CD4-positive, alpha-beta T cell treated with Interleukin-15 for 1 hour (primary cell): ENCODE measurements around the gene SUSD5.
"Not testable (repeated sequence)": the region's sequence is repeated elsewhere in the genome, so short reads cannot be mapped to it uniquely, and the experiment has no call there.

Experiments
- DNase-seq: peaks from one replicate; pipeline ENCODE4 v3.0.0-alpha.2; 2020

Gene SUSD5

DNA sequence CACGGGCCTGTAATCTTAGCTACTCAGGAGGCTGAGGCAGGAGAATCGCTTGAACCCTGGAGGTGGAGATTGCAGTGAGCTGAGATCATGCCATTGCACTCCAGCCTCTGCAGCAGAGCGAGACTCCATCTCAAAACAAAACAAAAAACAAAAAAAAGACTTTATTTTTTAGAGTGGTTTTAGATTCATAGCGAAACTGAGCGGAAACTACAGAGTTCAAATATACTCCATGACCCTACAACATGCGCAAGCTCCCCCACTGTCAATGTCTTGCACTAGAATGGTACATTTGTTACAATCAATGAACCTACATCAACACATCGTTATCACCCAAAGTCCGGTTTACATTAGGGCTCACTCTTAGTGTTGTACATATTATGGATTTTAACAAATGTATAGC, 107.0 kb downstream of the SUSD5 start:
- no peak for DNase-seq

DNA sequence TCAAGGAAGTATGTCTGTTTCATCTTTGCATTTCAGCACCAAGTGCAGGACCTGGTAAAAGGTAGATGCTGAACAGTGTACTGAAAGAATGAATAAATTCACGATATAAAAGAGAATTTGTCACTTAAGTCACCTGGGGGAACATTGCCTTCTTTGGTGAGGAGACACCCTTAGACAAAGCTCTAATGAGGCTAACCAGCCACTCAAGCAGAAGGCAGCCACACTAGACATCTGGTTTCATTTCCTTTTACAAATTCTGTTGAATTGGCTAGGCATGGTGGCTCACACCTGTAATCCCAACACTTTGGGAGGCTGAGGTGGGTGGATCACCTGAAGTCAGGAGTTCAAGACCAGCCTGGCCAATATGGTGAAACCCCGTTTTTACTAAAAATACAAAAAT, 111.8 kb downstream of the SUSD5 start:
- DNase-seq = not testable (repeated sequence)

DNA sequence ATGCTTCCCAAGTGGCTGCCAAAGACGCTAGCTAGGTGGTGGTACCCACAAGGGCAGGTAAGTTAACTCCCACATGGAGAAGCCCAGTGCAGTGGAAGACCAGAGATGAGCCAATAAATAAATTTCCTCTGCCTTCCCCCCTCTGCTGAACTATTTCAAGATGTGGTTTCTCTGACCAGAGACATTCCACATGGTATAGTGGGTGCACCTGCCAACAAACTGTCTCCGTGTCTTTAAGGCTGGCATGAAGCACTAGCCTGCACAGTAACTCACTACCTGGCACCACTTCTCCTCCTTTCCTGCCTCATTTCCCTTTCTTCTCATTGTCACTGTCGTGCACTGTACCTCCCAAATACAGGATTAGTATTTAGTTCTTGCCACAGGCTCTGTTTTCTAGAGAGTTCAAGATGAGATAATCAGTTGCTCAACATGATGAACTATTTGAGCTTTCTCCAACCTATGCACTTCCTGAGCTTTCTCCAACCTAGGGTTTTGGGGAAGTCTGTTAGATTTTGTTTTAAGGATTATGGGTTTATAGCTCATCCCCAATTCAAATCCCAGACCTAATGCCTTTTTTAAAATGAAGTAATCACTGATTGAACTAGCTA, 113.2 kb downstream of the SUSD5 start:
- no peak for DNase-seq

GRCh38 chr3:33104803-33105202, 113.8 kb downstream of the SUSD5 start:
- no peak for DNase-seq

- DNase-seq = no peak
Measured at GRCh38 chr3:33103480-33103879, 115.1 kb downstream of the SUSD5 start.

GRCh38 chr3:33103034-33103433, 115.6 kb downstream of the SUSD5 start:
- DNase-seq = no peak

GRCh38 chr3:33100229-33100628, 118.4 kb downstream of the SUSD5 start:
- no peak for DNase-seq
